ENCODE measurements around the gene BTBD2. TPM values are rescaled to one million over a fixed set of nuclear protein-coding genes. Genes with fewer than 3 reads are reported as not detected.

The BTBD2 gene
- total RNA-seq, 1 experiment from 2014 or later, result 81.0 TPM

DNA sequence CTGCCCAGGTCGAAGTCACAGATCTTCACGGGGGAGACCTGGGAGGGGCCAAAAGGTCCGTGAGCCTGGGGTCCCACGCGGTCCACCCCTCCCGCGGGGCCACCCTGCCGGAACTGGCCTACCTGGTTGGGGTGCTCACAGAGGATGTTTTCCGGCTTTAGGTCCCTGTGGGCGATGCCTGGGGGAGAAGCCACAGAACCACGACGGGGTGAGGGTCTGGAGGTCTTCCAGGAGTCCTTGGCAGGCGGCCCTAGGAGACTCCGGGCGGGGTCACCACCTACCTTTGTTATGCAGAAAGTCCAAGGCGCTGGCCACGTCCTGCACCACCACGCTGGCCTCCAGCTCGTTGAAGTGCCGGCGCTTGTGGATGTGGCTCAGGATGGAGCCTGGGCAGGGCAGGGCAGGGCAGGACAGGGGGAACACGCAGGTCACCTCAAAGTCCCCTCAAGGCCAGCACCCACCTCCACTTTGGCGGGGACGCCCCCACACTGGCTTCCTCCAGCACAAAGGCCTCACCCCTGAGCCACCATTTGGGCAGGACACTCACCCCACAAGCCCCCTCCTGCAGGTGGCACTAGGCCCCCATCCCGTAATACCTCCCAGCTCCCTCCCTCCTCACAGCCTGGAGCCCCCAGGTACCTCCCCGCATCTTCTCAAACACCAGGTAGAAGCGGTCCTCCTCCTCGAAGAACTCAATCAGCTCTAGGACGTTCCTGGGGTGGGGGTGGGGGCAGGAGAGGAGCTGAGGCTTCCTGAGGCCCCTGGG, 27.2 kb upstream of the BTBD2 start:
- Histone ChIP-seq H3K9me3 (ENCODE audit: insufficient read depth, low read depth) (no peaks in the 10 kb centered on the region), H3K4me3 (no peak overlapping the region), H3K4me2 (no peak overlapping the region), H4K20me1 (ENCODE audit: insufficient read depth) (peaks cover 32% of the 10 kb centered on the region), H3F3A (ENCODE audit: insufficient read depth, low read depth) (peaks cover 2% of the 10 kb centered on the region; the same call in 1 of the 2 replicates), H3K4me1 (replicated peaks; ENCODE audit: insufficient read depth) (peaks cover 2% of the 10 kb centered on the region; the same call in 1 of the 2 replicates), H3K27me3 (ENCODE audit: insufficient read depth, low read depth) (no peaks in the 10 kb centered on the region), H3K27ac (no peak overlapping the region), H3K79me2 (ENCODE audit: low read depth) (peaks cover 16% of the 10 kb centered on the region), H3K36me3 (ENCODE audit: low read depth) (no peaks in the 10 kb centered on the region), H2AFZ (no peak overlapping the region), H3K9me2 (ENCODE audit: insufficient read depth) (no peaks in the 10 kb centered on the region)
- CTCF ChIA-PET, result no interaction called here
- no peak for DNase-seq
- intact Hi-C loops (cut with micrococcal nuclease; ENCODE audit: unreplicated experiment), result no loop called here
- no TSS peak for BruUV-seq (replicated peaks)
- POLR2A ChIA-PET (ENCODE audit: unreplicated experiment), result no interaction called here
- TF ChIP-seq, protein P1, sequence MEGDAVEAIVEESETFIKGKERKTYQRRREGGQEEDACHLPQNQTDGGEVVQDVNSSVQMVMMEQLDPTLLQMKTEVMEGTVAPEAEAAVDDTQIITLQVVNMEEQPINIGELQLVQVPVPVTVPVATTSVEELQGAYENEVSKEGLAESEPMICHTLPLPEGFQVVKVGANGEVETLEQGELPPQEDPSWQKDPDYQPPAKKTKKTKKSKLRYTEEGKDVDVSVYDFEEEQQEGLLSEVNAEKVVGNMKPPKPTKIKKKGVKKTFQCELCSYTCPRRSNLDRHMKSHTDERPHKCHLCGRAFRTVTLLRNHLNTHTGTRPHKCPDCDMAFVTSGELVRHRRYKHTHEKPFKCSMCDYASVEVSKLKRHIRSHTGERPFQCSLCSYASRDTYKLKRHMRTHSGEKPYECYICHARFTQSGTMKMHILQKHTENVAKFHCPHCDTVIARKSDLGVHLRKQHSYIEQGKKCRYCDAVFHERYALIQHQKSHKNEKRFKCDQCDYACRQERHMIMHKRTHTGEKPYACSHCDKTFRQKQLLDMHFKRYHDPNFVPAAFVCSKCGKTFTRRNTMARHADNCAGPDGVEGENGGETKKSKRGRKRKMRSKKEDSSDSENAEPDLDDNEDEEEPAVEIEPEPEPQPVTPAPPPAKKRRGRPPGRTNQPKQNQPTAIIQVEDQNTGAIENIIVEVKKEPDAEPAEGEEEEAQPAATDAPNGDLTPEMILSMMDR (conservative IDR thresholded peaks at IDR 0.05), result no peak
- TF ChIP-seq EZH2 (IDR thresholded peaks at IDR 0.05; ENCODE audit: low read depth), result no peak

DNA sequence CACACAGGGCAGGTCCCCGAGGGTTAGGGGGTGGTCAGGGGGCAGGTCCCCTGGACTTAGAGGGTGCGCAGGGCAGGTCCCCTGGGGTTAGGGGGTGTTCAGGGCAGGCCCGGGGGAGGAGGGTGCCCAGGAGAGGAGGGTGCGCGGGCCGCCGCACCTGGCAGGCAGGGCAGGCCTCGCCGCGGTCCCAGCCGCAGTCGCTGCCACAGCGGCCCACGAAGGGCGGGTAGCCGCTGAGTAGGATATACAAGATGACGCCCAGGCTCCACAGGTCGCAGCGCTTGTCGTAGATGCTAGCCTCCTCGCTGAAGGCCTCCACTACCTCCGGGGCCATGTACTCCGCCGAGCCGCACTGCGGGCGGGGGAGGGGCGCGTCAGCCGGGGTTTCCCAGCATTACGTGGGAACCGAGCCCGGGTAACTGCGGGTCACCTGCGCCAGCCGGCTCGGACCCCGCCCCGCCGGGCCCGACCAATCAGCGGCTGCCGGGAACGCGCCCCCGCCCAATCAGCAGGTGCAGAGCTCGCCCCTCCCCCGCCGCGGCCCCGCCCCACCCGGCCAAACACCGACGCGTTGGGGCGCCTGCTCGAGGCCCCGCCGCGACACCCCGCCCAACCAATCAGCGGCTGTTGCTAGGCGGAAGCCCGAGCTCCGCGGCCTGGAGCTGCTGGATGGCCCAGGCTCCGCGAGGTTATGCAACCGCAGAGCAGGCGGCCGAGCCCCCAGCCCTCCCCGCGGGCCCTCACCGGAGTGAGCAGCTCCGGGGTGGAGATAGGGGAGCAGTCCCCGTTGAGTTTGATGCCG, 26.4 kb upstream of the BTBD2 start:
- Histone ChIP-seq H3K27ac (no peak overlapping the region), H3F3A (ENCODE audit: insufficient read depth, low read depth) (peaks cover 4% of the 10 kb centered on the region; the same call in 1 of the 2 replicates), H3K36me3 (ENCODE audit: low read depth) (no peaks in the 10 kb centered on the region), H2AFZ (no peak overlapping the region), H3K4me3 (no peak overlapping the region), H4K20me1 (ENCODE audit: insufficient read depth) (peaks cover 25% of the 10 kb centered on the region), H3K9me3 (ENCODE audit: insufficient read depth, low read depth) (no peaks in the 10 kb centered on the region), H3K4me1 (replicated peaks; ENCODE audit: insufficient read depth) (no peaks in the 10 kb centered on the region), H3K4me2 (no peak overlapping the region), H3K9me2 (ENCODE audit: insufficient read depth) (no peaks in the 10 kb centered on the region), H3K27me3 (ENCODE audit: insufficient read depth, low read depth) (no peaks in the 10 kb centered on the region), H3K79me2 (ENCODE audit: low read depth) (peaks cover 8% of the 10 kb centered on the region)
- no peak for DNase-seq
- BruUV-seq (replicated peaks), result no TSS peak
- intact Hi-C loops (cut with micrococcal nuclease; ENCODE audit: unreplicated experiment), result no loop called here
- TF ChIP-seq, protein P1 (conservative IDR thresholded peaks at IDR 0.05), result no peak
- no peak for TF ChIP-seq EZH2 (IDR thresholded peaks at IDR 0.05; ENCODE audit: low read depth)
- ChIA-PET POLR2A (ENCODE audit: unreplicated experiment) (no interaction called here), CTCF (no interaction called here)

DNA sequence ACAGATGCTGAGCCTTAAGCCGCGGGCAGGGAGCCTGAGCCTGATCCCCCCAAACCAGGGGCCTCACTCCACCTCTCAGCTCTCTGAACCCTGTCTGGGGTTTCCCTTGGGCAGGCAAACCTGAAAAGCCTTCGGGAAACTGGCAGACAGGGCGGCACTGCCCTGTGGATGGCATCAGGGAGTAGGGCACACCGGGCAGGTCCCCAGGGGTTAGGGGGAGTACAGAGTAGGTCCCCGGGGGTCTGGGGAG, 25.8 kb upstream of the BTBD2 start:
- no peak overlapping the region for H2AFZ ChIP-seq
- H4K20me1 ChIP-seq (ENCODE audit: insufficient read depth), result peaks cover 19% of the 10 kb centered on the region
- peaks cover 4% of the 10 kb centered on the region; the same call in 1 of the 2 replicates for H3F3A ChIP-seq (ENCODE audit: insufficient read depth, low read depth)
- H3K27me3 ChIP-seq (ENCODE audit: insufficient read depth, low read depth), result no peaks in the 10 kb centered on the region
- no peak for DNase-seq
- no peak overlapping the region for H3K4me2 ChIP-seq
- H3K79me2 ChIP-seq (ENCODE audit: low read depth), result peaks cover 3% of the 10 kb centered on the region
- no peaks in the 10 kb centered on the region for H3K9me3 ChIP-seq (ENCODE audit: insufficient read depth, low read depth)
- TF ChIP-seq, protein P1 (conservative IDR thresholded peaks at IDR 0.05), result no peak
- TF ChIP-seq EZH2 (IDR thresholded peaks at IDR 0.05; ENCODE audit: low read depth), result no peak
- intact Hi-C loops (cut with micrococcal nuclease; ENCODE audit: unreplicated experiment), result no loop called here
- H3K27ac ChIP-seq, result no peak overlapping the region
- H3K9me2 ChIP-seq (ENCODE audit: insufficient read depth), result no peaks in the 10 kb centered on the region
- H3K4me3 ChIP-seq, result no peak overlapping the region
- no peaks in the 10 kb centered on the region for H3K4me1 ChIP-seq (replicated peaks; ENCODE audit: insufficient read depth)
- ChIA-PET CTCF (no interaction called here), POLR2A (ENCODE audit: unreplicated experiment) (no interaction called here)
- BruUV-seq (replicated peaks), result no TSS peak
- H3K36me3 ChIP-seq (ENCODE audit: low read depth), result no peaks in the 10 kb centered on the region
